Prostate gland (tissue), 2 donors: ENCODE measurements around the gene TXLNA. TPM values are rescaled to one million over a fixed set of nuclear protein-coding genes. Genes with fewer than 3 reads are reported as not detected.
"Not testable (repeated sequence)": the region's sequence is repeated elsewhere in the genome, so short reads cannot be mapped to it uniquely, and the experiment has no call there.

Experiments used
- DNase-seq: peaks from one replicate; pipeline ENCODE4 v3.0.0-alpha.2; 2019; ENCODE audit warnings: low spot score
- H3K27ac ChIP-seq, 2 donors: fragments of 200-600 bp; sonication (generic); 2 replicates each; pipeline ENCODE4 v1.5.1; 2017 to 2019
- H3K27me3 ChIP-seq: fragments of 200-600 bp; sonication (generic); replicated peaks from 2 replicates; pipeline ENCODE4 v1.5.1; 2019; ENCODE audit not compliant: insufficient read depth
- H3K36me3 ChIP-seq, 2 donors: fragments of 200-600 bp; sonication (generic); 1 replicate in 1 of 2; 2 replicates in 1 of 2; pipeline versions ENCODE4 v1.5.1 to v1.8.1; 2017 to 2019
- H3K4me1 ChIP-seq: fragments of 200-600 bp; sonication (generic); replicated peaks from 2 replicates; pipeline ENCODE4 v1.5.1; 2019
- H3K4me3 ChIP-seq, 2 donors: fragments of 200-600 bp; sonication (generic); 2 replicates each; pipeline ENCODE4 v1.5.1; 2017 to 2019
- H3K9me3 ChIP-seq: fragments of 200-600 bp; sonication (generic); 2 replicates; pipeline ENCODE4 v1.5.1; 2017
- CTCF ChIP-seq, 4 experiments: fragments of 200-600 bp in 2 of 4; fragments of 450-650 bp in 2 of 4; sonication (generic) in 2 of 4; IDR thresholded peaks; 1 replicate in 3 of 4; 2 replicates in 1 of 4; pipeline ENCODE4 v1.5.1; 2016 to 2019; ENCODE audit warnings: antibody characterized with exemption in 4 of 4, mild to moderate bottlenecking in 2 of 4, moderate library complexity in 2 of 4
- POLR2A ChIP-seq: fragments of 450-650 bp; IDR thresholded peaks from one replicate; pipeline ENCODE4 v1.6.1; 2016; ENCODE audit warnings: antibody characterized with exemption, mild to moderate bottlenecking
- POLR2AphosphoS5 ChIP-seq: sonication (generic); formaldehyde crosslinking; IDR thresholded peaks from one replicate; pipeline ENCODE4 v1.6.1; 2017; ENCODE audit warnings: antibody characterized with exemption
- whole genome bisulfite sequencing: methylation state at CpG from one replicate; pipeline ENCODE4 v1.1.5; 2018; 5-methylcytosine and 5-hydroxymethylcytosine counted together
- intact Hi-C: fragments of 100-400 bp; cut with DNase I; formaldehyde crosslinking; loops from one replicate; pipeline ENCODE4 v1.14.2; 2022
- total RNA-seq, 2 donors: library from RNA; depleted of rRNA; stranded (reverse); fragments of >200 nt; gene quantifications; one replicate each; pipeline ENCODE4 v1.1.0, GENCODE V29; 2016

Gene TXLNA
- total RNA-seq, 2 donors from 2014 or later: 49.6 to 70.8 TPM

GRCh38 chr1:32163405-32163804 lies 16.1 kb upstream of the TXLNA start:
- H3K27ac ChIP-seq: no peak overlapping the region
- no peak for TF ChIP-seq POLR2A
- intact Hi-C loops: no loop called here
- WGBS: 79% methylated on average over 2 of the region's 2 CpGs
- H3K27me3 ChIP-seq: no peaks in the 10 kb centered on the region
- no peak overlapping the region for H3K4me3 ChIP-seq
- H3K9me3 ChIP-seq: no peaks in the 10 kb centered on the region
- no peak for DNase-seq
- no peaks in the 10 kb centered on the region for H3K4me1 ChIP-seq
- peaks cover 4 to 12% of the 10 kb centered on the region in 2 donors for H3K36me3 ChIP-seq

GRCh38 chr1:32165633-32166032 lies 13.8 kb upstream of the TXLNA start:
- peaks cover 12 to 16% of the 10 kb centered on the region in 2 donors for H3K36me3 ChIP-seq
- H3K9me3 ChIP-seq, DNase-seq, H3K4me1 ChIP-seq, intact Hi-C loops, H3K4me3 ChIP-seq, H3K27ac ChIP-seq, H3K27me3 ChIP-seq: not testable (repeated sequence)
- WGBS: 94% methylated on average over 10 of the region's 10 CpGs

- WGBS: 74% methylated on average over 4 of the region's 4 CpGs
- H3K4me3 ChIP-seq: no peak overlapping the region
- intact Hi-C loops: no loop called here
- no peaks in the 10 kb centered on the region for H3K27me3 ChIP-seq
- DNase-seq: no peak
- no peaks in the 10 kb centered on the region for H3K9me3 ChIP-seq
- H3K36me3 ChIP-seq: peaks cover 4 to 12% of the 10 kb centered on the region in 2 donors
- no peak overlapping the region for H3K27ac ChIP-seq
- no peaks in the 10 kb centered on the region for H3K4me1 ChIP-seq
- TF ChIP-seq POLR2AphosphoS5 (no peak), POLR2A (no peak), CTCF (IDR thresholded peaks at IDR 0.05) (no peak)
Measured at GRCh38 chr1:32170991-32171390, 8.5 kb upstream of the TXLNA start.

DNA sequence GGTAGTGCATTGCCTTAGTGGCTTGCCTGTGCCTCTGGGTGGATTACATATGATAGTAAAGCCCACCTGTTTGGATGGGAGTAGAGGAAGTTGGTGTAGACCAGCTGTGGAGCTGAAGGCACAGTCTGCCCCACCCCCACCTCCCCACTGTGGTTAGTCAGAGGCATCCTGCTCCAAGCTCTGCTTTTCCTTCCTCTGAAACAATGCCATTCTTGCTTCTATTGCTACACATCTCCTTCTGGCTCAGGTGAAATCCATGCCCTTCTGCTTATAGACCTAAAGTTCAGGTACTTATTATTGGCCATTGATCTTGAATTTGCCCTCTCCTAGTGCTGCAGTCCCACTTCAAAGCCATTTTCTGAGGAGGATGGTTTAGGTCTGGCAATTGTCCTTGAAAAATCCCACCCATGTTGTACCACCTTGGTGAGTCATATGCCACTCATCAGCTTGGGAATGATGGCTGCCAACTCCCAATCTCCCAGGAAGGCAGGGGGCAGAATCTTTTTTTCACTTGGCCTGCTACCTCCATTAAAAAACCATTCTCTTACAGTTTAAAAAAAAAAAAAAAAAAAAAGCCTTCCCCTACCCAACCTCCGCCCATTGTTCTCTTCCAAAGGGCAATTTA lies 6.7 kb upstream of the TXLNA start:
- WGBS: 96% methylated on average over 1 of the region's 1 CpG
- no peak for DNase-seq
- Histone ChIP-seq H3K4me3 (no peak overlapping the region), H3K9me3 (no peaks in the 10 kb centered on the region), H3K27ac (no peak overlapping the region), H3K4me1 (no peaks in the 10 kb centered on the region), H3K27me3 (no peaks in the 10 kb centered on the region), H3K36me3 (peaks cover 4 to 12% of the 10 kb centered on the region in 2 donors)
- TF ChIP-seq POLR2AphosphoS5: no peak
- no peak for TF ChIP-seq CTCF (IDR thresholded peaks at IDR 0.05)
- TF ChIP-seq POLR2A: no peak
- intact Hi-C loops: no loop called here

- Histone ChIP-seq H3K4me1 (no peaks in the 10 kb centered on the region), H3K27ac (peak overlapping the region; percentile 87 to 89), H3K27me3 (no peaks in the 10 kb centered on the region), H3K4me3 (no peak overlapping the region), H3K9me3 (no peaks in the 10 kb centered on the region), H3K36me3 (no peaks in the 10 kb centered on the region)
- intact Hi-C loops: no loop called here
- WGBS: 83% methylated on average over 7 of the region's 7 CpGs
- DNase-seq: no peak
- TF ChIP-seq CTCF (IDR thresholded peaks at IDR 0.05) (no peak), POLR2A (no peak), POLR2AphosphoS5 (no peak)
Measured at GRCh38 chr1:32178380-32179192, 889 bp upstream of the TXLNA start.

- Histone ChIP-seq H3K36me3 (no peaks in the 10 kb centered on the region), H3K9me3 (no peaks in the 10 kb centered on the region), H3K4me1 (no peaks in the 10 kb centered on the region), H3K4me3 (peak overlapping the region; percentile 57 to 59), H3K27me3 (no peaks in the 10 kb centered on the region), H3K27ac (peak overlapping the region; percentile 87 to 89)
- DNase-seq: no peak
- intact Hi-C loops: no loop called here
- 6% methylated on average over 7 of the region's 7 CpGs for WGBS
- TF ChIP-seq POLR2AphosphoS5: no peak
- no peak for TF ChIP-seq CTCF (IDR thresholded peaks at IDR 0.05)
- TF ChIP-seq POLR2A: no peak
Measured at GRCh38 chr1:32179193-32179442, 357 bp upstream of the TXLNA start.
